Kidney epithelial cell (primary cell): ENCODE measurements around the gene RBP2. TPM values are rescaled to one million over a fixed set of nuclear protein-coding genes. Genes with fewer than 3 reads are reported as not detected.

ENCODE experiments used
- DNase-seq: peaks from one replicate; pipeline ENCODE4 v3.0.0-alpha.2; 2010; ENCODE audit warnings: low read depth
- H3K27me3 ChIP-seq: 2 replicates; pipeline ENCODE4 v1.6.0; 2011; ENCODE audit warnings: low read length; ENCODE audit not compliant: control insufficient read depth, insufficient read depth
- H3K36me3 ChIP-seq: 2 replicates; pipeline ENCODE4 v1.5.1; 2011; ENCODE audit warnings: low read length; ENCODE audit not compliant: control insufficient read depth, insufficient read depth
- H3K4me3 ChIP-seq: 2 replicates; pipeline ENCODE4 v1.5.1; 2011; ENCODE audit warnings: low read depth, mild to moderate bottlenecking, control low read depth, low read length
- CTCF ChIP-seq: IDR thresholded peaks from 2 replicates; pipeline ENCODE4 v1.5.1; 2011; ENCODE audit warnings: mild to moderate bottlenecking, moderate library complexity, low read length, control low read depth, inconsistent platforms; ENCODE audit not compliant: insufficient read depth, poor library complexity, severe bottlenecking
- total RNA-seq: library from RNA; depleted of rRNA; stranded (reverse); fragments of >200 nt; gene quantifications from 2 replicates; pipeline ENCODE4 v1.2.3, GENCODE V29; 2015

RBP2 gene
- not detected in 2 replicates for total RNA-seq

- no peaks in the 10 kb centered on the region for H3K36me3 ChIP-seq
- no peak for DNase-seq
- no peak for TF ChIP-seq CTCF
- H3K27me3 ChIP-seq, result no peaks in the 10 kb centered on the region
- no peak within 1 kb of the TSS for H3K4me3 ChIP-seq
Observed at GRCh38 chr3:139476348-139476747, at the start of gene RBP2. Gene RBP2 (minus strand): TSS chr3:139476516. CDS start chr3:139476459, 57 bp downstream.

- Histone ChIP-seq H3K27me3 (no peaks in the 10 kb centered on the region), H3K36me3 (peaks cover 3% of the 10 kb centered on the region), H3K4me3 (no peak overlapping the region)
- DNase-seq, result no peak
- no peak for TF ChIP-seq CTCF
Observed at GRCh38 chr3:139524841-139525636, 48.7 kb upstream of the RBP2 start.

- Histone ChIP-seq H3K4me3 (no peak overlapping the region), H3K36me3 (peaks cover 3% of the 10 kb centered on the region), H3K27me3 (no peaks in the 10 kb centered on the region)
- no peak for DNase-seq
- no peak for TF ChIP-seq CTCF
Observed at GRCh38 chr3:139523718-139524117, 47.4 kb upstream of the RBP2 start.

- Histone ChIP-seq H3K4me3 (no peak overlapping the region), H3K27me3 (no peaks in the 10 kb centered on the region), H3K36me3 (peaks cover 3% of the 10 kb centered on the region)
- no peak for DNase-seq
- TF ChIP-seq CTCF, result no peak
Observed at GRCh38 chr3:139523166-139523565, 46.9 kb upstream of the RBP2 start.

GRCh38 chr3:139522421-139522820 lies 46.1 kb upstream of the RBP2 start:
- TF ChIP-seq CTCF, result peak; percentile 7
- no peaks in the 10 kb centered on the region for H3K27me3 ChIP-seq
- peaks cover 3% of the 10 kb centered on the region for H3K36me3 ChIP-seq

GRCh38 chr3:139521816-139522215 lies 45.5 kb upstream of the RBP2 start:
- TF ChIP-seq CTCF, result no peak
- Histone ChIP-seq H3K4me3 (no peak overlapping the region), H3K36me3 (peaks cover 3% of the 10 kb centered on the region), H3K27me3 (no peaks in the 10 kb centered on the region)
- no peak for DNase-seq

More at GRCh38 chr3:139522421-139522820, 46.1 kb upstream of the RBP2 start:
- no peak for DNase-seq
- no peak overlapping the region for H3K4me3 ChIP-seq
